DMS53 (cell line): ENCODE data around the gene GNG13.
"Not testable (repeated sequence)": the region's sequence is repeated elsewhere in the genome, so short reads cannot be mapped to it uniquely, and the experiment has no call there.

Source experiments
- DNase-seq: peaks from one replicate; lab custom pipeline; 2025; lab: John Stamatoyannopoulos, UW

The GNG13 gene

GRCh38 chr16:778447-778846 is 22.1 kb downstream of the GNG13 start:
- DNase-seq, result no peak

GRCh38 chr16:777826-778225 is 22.7 kb downstream of the GNG13 start:
- peak; percentile 51 for DNase-seq

- no peak for DNase-seq
Observed at GRCh38 chr16:776824-777223, 23.7 kb downstream of the GNG13 start.

GRCh38 chr16:776298-776697 is 24.2 kb downstream of the GNG13 start:
- DNase-seq, result not testable (repeated sequence)

GRCh38 chr16:775236-775796 is 25.2 kb downstream of the GNG13 start:
- DNase-seq, result no peak

GRCh38 chr16:774086-775001 is 26.2 kb downstream of the GNG13 start:
- DNase-seq, result peak; percentile 76

GRCh38 chr16:772959-773358 is 27.6 kb downstream of the GNG13 start:
- DNase-seq, result no peak

GRCh38 chr16:770411-770810 is 30.1 kb downstream of the GNG13 start:
- no peak for DNase-seq

- DNase-seq, result no peak
Observed at GRCh38 chr16:769934-770333, 30.6 kb downstream of the GNG13 start.

GRCh38 chr16:769184-769784 is 31.2 kb downstream of the GNG13 start:
- DNase-seq, result no peak

- peak; percentile 18 for DNase-seq
Observed at GRCh38 chr16:768428-768827, 32.1 kb downstream of the GNG13 start.

GRCh38 chr16:767743-768235 is 32.7 kb downstream of the GNG13 start:
- no peak for DNase-seq

GRCh38 chr16:766820-767640 is 33.5 kb downstream of the GNG13 start:
- DNase-seq, result no peak

- peak; percentile 31 for DNase-seq
Observed at GRCh38 chr16:766008-766819, 34.3 kb downstream of the GNG13 start.

- no peak for DNase-seq
Observed at GRCh38 chr16:765488-765865, 35.1 kb downstream of the GNG13 start.

- DNase-seq, result no peak
Observed at GRCh38 chr16:764848-765487, 35.6 kb downstream of the GNG13 start.

- DNase-seq, result no peak
Observed at GRCh38 chr16:764184-764750, 36.3 kb downstream of the GNG13 start.

GRCh38 chr16:763369-764183 is 37.0 kb downstream of the GNG13 start:
- peak; percentile 28 for DNase-seq

GRCh38 chr16:762595-763268 is 37.8 kb downstream of the GNG13 start:
- DNase-seq, result no peak
